ENCODE measurements around the gene NCEH1. TPM values are rescaled to one million over a fixed set of nuclear protein-coding genes. Genes with fewer than 3 reads are reported as not detected.

NCEH1 gene
- total and polyA plus RNA-seq, 2 of the 13 experiments (the other 11 are each of a cell fraction or from before 2014, with no cell fraction given): 12.9 to 21.4 TPM

DNA sequence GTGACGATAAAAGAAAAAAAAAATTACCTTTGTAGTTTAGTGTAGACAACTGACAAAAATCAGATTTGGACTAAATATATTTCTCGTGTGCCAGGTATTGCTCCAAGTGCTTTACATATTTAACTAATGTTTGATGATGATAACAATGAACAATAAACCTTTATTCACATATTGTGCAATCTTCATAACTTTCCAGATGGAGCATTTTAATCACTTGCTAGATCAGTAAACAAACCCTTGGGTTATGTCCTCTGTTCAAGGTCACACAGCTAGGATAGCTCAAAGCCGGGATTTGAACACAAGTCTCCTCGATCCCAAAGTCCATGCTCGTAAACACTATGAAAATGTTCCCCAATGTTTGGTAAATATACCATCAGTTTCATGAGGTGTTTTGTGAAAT is 14.5 kb downstream of the NCEH1 start (continued):
- TF ChIP-seq, protein P1, sequence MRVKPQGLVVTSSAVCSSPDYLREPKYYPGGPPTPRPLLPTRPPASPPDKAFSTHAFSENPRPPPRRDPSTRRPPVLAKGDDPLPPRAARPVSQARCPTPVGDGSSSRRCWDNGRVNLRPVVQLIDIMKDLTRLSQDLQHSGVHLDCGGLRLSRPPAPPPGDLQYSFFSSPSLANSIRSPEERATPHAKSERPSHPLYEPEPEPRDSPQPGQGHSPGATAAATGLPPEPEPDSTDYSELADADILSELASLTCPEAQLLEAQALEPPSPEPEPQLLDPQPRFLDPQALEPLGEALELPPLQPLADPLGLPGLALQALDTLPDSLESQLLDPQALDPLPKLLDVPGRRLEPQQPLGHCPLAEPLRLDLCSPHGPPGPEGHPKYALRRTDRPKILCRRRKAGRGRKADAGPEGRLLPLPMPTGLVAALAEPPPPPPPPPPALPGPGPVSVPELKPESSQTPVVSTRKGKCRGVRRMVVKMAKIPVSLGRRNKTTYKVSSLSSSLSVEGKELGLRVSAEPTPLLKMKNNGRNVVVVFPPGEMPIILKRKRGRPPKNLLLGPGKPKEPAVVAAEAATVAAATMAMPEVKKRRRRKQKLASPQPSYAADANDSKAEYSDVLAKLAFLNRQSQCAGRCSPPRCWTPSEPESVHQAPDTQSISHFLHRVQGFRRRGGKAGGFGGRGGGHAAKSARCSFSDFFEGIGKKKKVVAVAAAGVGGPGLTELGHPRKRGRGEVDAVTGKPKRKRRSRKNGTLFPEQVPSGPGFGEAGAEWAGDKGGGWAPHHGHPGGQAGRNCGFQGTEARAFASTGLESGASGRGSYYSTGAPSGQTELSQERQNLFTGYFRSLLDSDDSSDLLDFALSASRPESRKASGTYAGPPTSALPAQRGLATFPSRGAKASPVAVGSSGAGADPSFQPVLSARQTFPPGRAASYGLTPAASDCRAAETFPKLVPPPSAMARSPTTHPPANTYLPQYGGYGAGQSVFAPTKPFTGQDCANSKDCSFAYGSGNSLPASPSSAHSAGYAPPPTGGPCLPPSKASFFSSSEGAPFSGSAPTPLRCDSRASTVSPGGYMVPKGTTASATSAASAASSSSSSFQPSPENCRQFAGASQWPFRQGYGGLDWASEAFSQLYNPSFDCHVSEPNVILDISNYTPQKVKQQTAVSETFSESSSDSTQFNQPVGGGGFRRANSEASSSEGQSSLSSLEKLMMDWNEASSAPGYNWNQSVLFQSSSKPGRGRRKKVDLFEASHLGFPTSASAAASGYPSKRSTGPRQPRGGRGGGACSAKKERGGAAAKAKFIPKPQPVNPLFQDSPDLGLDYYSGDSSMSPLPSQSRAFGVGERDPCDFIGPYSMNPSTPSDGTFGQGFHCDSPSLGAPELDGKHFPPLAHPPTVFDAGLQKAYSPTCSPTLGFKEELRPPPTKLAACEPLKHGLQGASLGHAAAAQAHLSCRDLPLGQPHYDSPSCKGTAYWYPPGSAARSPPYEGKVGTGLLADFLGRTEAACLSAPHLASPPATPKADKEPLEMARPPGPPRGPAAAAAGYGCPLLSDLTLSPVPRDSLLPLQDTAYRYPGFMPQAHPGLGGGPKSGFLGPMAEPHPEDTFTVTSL (CRISPR knock-in tag; IDR thresholded peaks at IDR 0.05; ENCODE audit: borderline replicate concordance): peak; percentile 81; the same call in 1 of the 2 replicates
- TF ChIP-seq ATF1 (CRISPR knock-in tag; IDR thresholded peaks at IDR 0.05): peak; percentile 50; the same call in 1 of the 2 replicates
- peak; percentile 71 for TF ChIP-seq ZNF264 (CRISPR knock-in tag; IDR thresholded peaks at IDR 0.05)
- TF ChIP-seq, protein P2, sequence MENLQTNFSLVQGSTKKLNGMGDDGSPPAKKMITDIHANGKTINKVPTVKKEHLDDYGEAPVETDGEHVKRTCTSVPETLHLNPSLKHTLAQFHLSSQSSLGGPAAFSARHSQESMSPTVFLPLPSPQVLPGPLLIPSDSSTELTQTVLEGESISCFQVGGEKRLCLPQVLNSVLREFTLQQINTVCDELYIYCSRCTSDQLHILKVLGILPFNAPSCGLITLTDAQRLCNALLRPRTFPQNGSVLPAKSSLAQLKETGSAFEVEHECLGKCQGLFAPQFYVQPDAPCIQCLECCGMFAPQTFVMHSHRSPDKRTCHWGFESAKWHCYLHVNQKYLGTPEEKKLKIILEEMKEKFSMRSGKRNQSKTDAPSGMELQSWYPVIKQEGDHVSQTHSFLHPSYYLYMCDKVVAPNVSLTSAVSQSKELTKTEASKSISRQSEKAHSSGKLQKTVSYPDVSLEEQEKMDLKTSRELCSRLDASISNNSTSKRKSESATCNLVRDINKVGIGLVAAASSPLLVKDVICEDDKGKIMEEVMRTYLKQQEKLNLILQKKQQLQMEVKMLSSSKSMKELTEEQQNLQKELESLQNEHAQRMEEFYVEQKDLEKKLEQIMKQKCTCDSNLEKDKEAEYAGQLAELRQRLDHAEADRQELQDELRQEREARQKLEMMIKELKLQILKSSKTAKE (CRISPR knock-in tag; IDR thresholded peaks at IDR 0.05; ENCODE audit: borderline replicate concordance): peak; percentile 47
- no peak for TF ChIP-seq ZNF75D (CRISPR knock-in tag; IDR thresholded peaks at IDR 0.05; ENCODE audit: borderline replicate concordance)
- TF ChIP-seq, protein P3, sequence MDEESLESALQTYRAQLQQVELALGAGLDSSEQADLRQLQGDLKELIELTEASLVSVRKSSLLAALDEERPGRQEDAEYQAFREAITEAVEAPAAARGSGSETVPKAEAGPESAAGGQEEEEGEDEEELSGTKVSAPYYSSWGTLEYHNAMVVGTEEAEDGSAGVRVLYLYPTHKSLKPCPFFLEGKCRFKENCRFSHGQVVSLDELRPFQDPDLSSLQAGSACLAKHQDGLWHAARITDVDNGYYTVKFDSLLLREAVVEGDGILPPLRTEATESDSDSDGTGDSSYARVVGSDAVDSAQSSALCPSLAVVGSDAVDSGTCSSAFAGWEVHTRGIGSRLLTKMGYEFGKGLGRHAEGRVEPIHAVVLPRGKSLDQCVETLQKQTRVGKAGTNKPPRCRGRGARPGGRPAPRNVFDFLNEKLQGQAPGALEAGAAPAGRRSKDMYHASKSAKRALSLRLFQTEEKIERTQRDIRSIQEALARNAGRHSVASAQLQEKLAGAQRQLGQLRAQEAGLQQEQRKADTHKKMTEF (CRISPR knock-in tag; IDR thresholded peaks at IDR 0.05): peak; percentile 92
- TF ChIP-seq ZNF230 (CRISPR knock-in tag; IDR thresholded peaks at IDR 0.05): no peak
- TF ChIP-seq REL (CRISPR knock-in tag; conservative IDR thresholded peaks at IDR 0.05): no peak
- peak; percentile 65 for TF ChIP-seq TCF7 (IDR thresholded peaks at IDR 0.05; ENCODE audit: low read depth)
- peak; percentile 88 for TF ChIP-seq TBX2 (CRISPR knock-in tag; IDR thresholded peaks at IDR 0.05; ENCODE audit: borderline replicate concordance)
- peak; percentile 98 for TF ChIP-seq NCOA2 (CRISPR knock-in tag; IDR thresholded peaks at IDR 0.05)
- peak; percentile 33; the same call in 1 of the 2 replicates for TF ChIP-seq NFYC (CRISPR knock-in tag; IDR thresholded peaks at IDR 0.05)
- no peak for TF ChIP-seq ZNF431 (CRISPR knock-in tag; IDR thresholded peaks at IDR 0.05; ENCODE audit: borderline replicate concordance, low read depth)
- TF ChIP-seq, protein P4, sequence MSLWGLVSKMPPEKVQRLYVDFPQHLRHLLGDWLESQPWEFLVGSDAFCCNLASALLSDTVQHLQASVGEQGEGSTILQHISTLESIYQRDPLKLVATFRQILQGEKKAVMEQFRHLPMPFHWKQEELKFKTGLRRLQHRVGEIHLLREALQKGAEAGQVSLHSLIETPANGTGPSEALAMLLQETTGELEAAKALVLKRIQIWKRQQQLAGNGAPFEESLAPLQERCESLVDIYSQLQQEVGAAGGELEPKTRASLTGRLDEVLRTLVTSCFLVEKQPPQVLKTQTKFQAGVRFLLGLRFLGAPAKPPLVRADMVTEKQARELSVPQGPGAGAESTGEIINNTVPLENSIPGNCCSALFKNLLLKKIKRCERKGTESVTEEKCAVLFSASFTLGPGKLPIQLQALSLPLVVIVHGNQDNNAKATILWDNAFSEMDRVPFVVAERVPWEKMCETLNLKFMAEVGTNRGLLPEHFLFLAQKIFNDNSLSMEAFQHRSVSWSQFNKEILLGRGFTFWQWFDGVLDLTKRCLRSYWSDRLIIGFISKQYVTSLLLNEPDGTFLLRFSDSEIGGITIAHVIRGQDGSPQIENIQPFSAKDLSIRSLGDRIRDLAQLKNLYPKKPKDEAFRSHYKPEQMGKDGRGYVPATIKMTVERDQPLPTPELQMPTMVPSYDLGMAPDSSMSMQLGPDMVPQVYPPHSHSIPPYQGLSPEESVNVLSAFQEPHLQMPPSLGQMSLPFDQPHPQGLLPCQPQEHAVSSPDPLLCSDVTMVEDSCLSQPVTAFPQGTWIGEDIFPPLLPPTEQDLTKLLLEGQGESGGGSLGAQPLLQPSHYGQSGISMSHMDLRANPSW (CRISPR knock-in tag; IDR thresholded peaks at IDR 0.05; ENCODE audit: borderline replicate concordance): peak; percentile 98
- TF ChIP-seq ZNF614 (CRISPR knock-in tag; IDR thresholded peaks at IDR 0.05; ENCODE audit: borderline replicate concordance): peak; percentile 78
- TF ChIP-seq, protein P5, sequence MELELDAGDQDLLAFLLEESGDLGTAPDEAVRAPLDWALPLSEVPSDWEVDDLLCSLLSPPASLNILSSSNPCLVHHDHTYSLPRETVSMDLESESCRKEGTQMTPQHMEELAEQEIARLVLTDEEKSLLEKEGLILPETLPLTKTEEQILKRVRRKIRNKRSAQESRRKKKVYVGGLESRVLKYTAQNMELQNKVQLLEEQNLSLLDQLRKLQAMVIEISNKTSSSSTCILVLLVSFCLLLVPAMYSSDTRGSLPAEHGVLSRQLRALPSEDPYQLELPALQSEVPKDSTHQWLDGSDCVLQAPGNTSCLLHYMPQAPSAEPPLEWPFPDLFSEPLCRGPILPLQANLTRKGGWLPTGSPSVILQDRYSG (CRISPR knock-in tag; IDR thresholded peaks at IDR 0.05): 0 out of 2 replicates have a peak, but pooled peaks have one; percentile 49
